ELR (cell line): Measurements from ENCODE around the gene RNASE3.
A peak's percentile ranks its signal among the peaks of the same experiment; 100 is the strongest.
"Not testable (repeated sequence)": the region's sequence is repeated elsewhere in the genome, so short reads cannot be mapped to it uniquely, and the experiment has no call there.

Source experiments
- DNase-seq: peaks from one replicate; pipeline ENCODE4 v3.0.0-alpha.2; 2015; ENCODE audit warnings: low read depth

Gene RNASE3

DNA sequence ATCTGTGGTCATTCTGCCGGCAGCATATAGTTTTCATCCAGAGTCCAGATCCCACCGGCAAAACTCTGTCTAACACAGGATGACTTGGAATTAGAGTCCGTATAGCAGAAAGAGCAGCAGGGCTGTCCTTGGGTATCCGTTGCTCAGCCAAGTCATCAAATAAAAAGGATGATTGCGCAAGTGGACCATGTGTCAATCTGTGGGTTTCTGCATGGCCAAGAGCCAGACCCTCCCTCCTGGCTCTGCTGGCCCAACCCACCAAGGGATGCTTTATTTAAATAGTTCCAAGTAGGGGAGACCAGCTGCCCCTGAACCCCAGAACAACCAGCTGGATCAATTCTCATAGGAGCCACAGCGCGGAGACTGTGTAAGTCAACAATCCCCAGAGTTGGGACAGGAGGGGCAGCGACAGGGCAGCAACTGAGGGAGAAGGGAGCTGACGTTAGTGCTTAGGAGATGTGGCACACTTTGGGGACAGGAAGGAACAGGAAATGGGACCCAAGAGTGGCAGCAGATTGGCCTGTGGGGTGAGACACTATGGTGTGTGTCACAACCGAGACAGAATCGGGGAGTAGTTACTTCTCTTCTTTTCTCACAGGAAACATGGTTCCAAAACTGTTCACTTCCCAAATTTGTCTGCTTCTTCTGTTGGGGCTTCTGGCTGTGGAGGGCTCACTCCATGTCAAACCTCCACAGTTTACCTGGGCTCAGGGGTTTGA, 28.0 kb downstream of the RNASE3 start:
- DNase-seq, result not testable (repeated sequence)

DNA sequence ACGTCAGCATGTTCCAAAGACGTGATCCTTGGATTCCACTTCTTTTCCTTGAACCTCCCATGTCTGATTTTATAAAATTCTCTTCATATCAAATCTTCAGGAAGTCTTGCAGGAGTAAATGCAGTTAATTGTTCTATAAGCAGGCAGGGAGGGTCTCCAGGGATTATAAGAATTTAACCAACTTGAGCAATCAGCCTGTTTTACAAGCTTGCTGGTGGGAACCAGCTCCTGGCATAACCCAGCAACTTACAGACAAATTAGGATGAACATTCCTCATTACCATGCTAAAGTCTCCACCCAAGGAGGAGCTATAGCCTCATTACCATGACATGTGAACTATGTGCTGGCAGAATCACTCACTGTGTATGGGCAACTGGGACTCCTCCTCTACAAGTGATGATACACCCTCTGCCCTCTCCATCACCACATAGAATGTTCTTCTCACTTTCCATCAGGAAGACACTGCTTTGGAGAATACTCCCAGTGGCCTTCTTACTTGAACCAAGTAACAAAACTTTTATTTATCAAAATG, 32.6 kb downstream of the RNASE3 start:
- DNase-seq, result not testable (repeated sequence)

DNA sequence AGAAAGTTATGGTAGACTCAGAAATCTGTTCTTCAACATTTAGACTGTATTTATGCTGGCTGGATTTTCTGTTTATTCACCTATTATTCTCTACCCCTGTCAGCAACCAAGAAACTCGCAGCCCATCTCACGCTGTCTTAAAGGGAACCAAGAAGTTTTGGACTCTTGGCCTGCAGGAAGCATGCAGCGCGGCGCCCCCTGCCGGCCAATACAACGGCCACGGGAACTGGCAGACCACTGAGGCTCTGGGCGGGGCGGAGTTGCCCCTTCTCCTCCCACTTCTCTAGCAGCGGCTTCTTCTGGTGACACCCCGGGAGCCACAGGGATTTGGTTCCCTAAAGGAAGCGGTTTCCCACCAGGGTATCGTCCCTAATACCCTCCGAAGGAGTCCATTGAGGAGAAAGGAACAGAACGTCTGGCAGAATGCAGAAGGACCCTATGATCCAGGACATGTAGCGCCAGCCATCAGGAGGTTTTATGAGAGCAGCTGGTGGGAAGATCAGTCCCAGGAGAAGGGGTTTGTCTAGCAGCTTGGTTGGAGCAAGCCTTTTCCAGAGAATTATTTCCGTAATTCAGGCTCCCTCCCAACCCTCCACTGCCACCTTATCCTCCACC, 43.1 kb downstream of the RNASE3 start:
- peak; percentile 32 for DNase-seq

DNA sequence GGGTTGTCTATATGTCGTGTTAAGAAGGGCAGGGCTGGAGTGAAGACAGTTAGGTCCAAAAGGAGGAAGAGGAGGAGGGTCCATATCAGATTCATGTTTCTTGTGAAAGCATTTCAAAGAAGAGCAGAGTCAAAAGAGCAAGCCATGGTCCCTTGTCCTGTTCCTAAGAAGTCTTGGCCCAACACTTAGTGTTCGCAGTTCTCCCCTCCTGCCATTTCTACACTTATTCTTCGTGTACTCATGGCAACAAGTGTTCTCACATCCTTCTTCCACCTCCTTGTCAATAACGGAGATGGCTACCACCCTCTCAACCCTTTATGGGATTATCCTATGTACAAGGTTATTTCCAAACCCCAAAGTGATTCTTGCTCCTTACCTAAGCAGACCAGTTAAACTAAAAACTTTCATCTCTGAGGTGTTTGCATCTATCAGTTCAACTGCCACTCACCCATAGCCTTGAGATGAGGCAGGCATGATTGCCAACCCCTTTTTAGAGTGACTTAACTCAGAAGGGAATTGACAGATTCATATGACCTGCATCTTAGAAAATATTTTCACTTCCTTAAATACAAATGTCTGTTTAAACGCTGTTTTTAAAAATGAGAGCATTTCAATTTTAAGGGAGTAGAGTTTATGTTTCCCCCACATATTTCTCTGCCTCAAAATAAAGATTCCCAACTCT, 44.3 kb downstream of the RNASE3 start:
- DNase-seq, result no peak
